Left ventricle myocardium inferior (tissue), 1 donor: ENCODE measurements around the gene UBQLN1. TPM values are rescaled to one million over a fixed set of nuclear protein-coding genes. Genes with fewer than 3 reads are reported as not detected.
A peak's percentile ranks its signal among the peaks of the same experiment; 100 is the strongest.

Source experiments
- DNase-seq: peaks from one replicate; pipeline ENCODE4 v3.0.0-alpha.2; 2020
- H3K27ac ChIP-seq: fragments of 200-600 bp; replicated peaks from 2 replicates; pipeline ENCODE4 v1.8.0; 2021
- H3K27me3 ChIP-seq: fragments of 200-600 bp; 2 replicates; pipeline ENCODE4 v1.8.0; 2021; ENCODE audit warnings: low read depth
- H3K36me3 ChIP-seq: fragments of 200-600 bp; 2 replicates; pipeline ENCODE4 v1.8.0; 2021
- H3K4me1 ChIP-seq: fragments of 200-600 bp; 2 replicates; pipeline ENCODE4 v1.8.0; 2021
- H3K4me3 ChIP-seq: fragments of 200-600 bp; 2 replicates; pipeline ENCODE4 v1.8.0; 2021; ENCODE audit warnings: mild to moderate bottlenecking, moderate library complexity
- H3K9me3 ChIP-seq: fragments of 200-600 bp; replicated peaks from 2 replicates; pipeline ENCODE4 v1.8.0; 2021
- CTCF ChIP-seq: fragments of 200-600 bp; IDR thresholded peaks from 2 replicates; pipeline ENCODE4 v1.8.0; 2021; ENCODE audit warnings: antibody characterized with exemption, mild to moderate bottlenecking, borderline replicate concordance
- intact Hi-C: fragments of 100-400 bp; cut with micrococcal nuclease; formaldehyde crosslinking; loops from one replicate; pipeline ENCODE4 v1.11.0; 2022
- total RNA-seq: library from RNA; stranded (reverse); fragmentation: NEBNext Ultra II Directional; extraction: Animal tissue kit (Norgen Biotek cat#: 25700); gene quantifications from one replicate; pipeline ENCODE4 v1.2.1, GENCODE V29; 2021
- donor health status: DM: no; HTN: yes; CAD: no; lungs with severe emphysema.

Gene UBQLN1
- total RNA-seq, 1 donor from 2014 or later, result 92.8 TPM

- intact Hi-C loops, result no loop called here
These were observed 6.5 kb downstream of the UBQLN1 start for GRCh38 chr9:83701286-83701685.

GRCh38 chr9:83699615-83700014, 8.1 kb downstream of the UBQLN1 start:
- Histone ChIP-seq H3K27me3 (no peaks in the 10 kb centered on the region), H3K9me3 (no peaks in the 10 kb centered on the region), H3K4me3 (no peak overlapping the region), H3K4me1 (peaks cover 82% of the 10 kb centered on the region), H3K27ac (peak overlapping the region; percentile 50), H3K36me3 (no peaks in the 10 kb centered on the region)
- no peak for TF ChIP-seq CTCF
- DNase-seq, result no peak
- intact Hi-C loops, result no loop called here

More at GRCh38 chr9:83701286-83701685, 6.5 kb downstream of the UBQLN1 start:
- peak overlapping the region; percentile 24 for H3K4me3 ChIP-seq
- no peaks in the 10 kb centered on the region for H3K9me3 ChIP-seq
- peak overlapping the region; percentile 50 for H3K27ac ChIP-seq
- peaks cover 84% of the 10 kb centered on the region for H3K4me1 ChIP-seq
- no peak for TF ChIP-seq CTCF
- H3K27me3 ChIP-seq, result no peaks in the 10 kb centered on the region
- DNase-seq, result no peak
- H3K36me3 ChIP-seq, result no peaks in the 10 kb centered on the region

- H3K4me1 ChIP-seq, result peaks cover 83% of the 10 kb centered on the region
- DNase-seq, result no peak
- intact Hi-C loops, result no loop called here
- H3K36me3 ChIP-seq, result no peaks in the 10 kb centered on the region
- no peaks in the 10 kb centered on the region for H3K27me3 ChIP-seq
- no peak overlapping the region for H3K4me3 ChIP-seq
- TF ChIP-seq CTCF, result no peak
- H3K9me3 ChIP-seq, result no peaks in the 10 kb centered on the region
- H3K27ac ChIP-seq, result no peak overlapping the region
These were observed 8.7 kb downstream of the UBQLN1 start for GRCh38 chr9:83698976-83699585.

GRCh38 chr9:83691492-83691891, 16.3 kb downstream of the UBQLN1 start:
- Histone ChIP-seq H3K36me3 (no peaks in the 10 kb centered on the region), H3K4me1 (peaks cover 90% of the 10 kb centered on the region), H3K9me3 (no peaks in the 10 kb centered on the region), H3K27ac (no peak overlapping the region), H3K4me3 (no peak overlapping the region), H3K27me3 (no peaks in the 10 kb centered on the region)
- intact Hi-C loops, result no loop called here
- no peak for TF ChIP-seq CTCF
- DNase-seq, result no peak

- Histone ChIP-seq H3K27me3 (no peaks in the 10 kb centered on the region), H3K9me3 (no peaks in the 10 kb centered on the region), H3K27ac (no peak overlapping the region), H3K4me3 (no peak overlapping the region), H3K36me3 (no peaks in the 10 kb centered on the region), H3K4me1 (peaks cover 85% of the 10 kb centered on the region)
- DNase-seq, result no peak
- no peak for TF ChIP-seq CTCF
- intact Hi-C loops, result no loop called here
These were observed 18.8 kb downstream of the UBQLN1 start for GRCh38 chr9:83688921-83689320.
